ENCODE data around the gene KRT10.
"Not testable (repeated sequence)": the region's sequence is repeated elsewhere in the genome, so short reads cannot be mapped to it uniquely, and the experiment has no call there.

KRT10 gene

GRCh38 chr17:40830085-40830776, 7.8 kb upstream of the KRT10 start:
- DNase-seq = no peak

DNA sequence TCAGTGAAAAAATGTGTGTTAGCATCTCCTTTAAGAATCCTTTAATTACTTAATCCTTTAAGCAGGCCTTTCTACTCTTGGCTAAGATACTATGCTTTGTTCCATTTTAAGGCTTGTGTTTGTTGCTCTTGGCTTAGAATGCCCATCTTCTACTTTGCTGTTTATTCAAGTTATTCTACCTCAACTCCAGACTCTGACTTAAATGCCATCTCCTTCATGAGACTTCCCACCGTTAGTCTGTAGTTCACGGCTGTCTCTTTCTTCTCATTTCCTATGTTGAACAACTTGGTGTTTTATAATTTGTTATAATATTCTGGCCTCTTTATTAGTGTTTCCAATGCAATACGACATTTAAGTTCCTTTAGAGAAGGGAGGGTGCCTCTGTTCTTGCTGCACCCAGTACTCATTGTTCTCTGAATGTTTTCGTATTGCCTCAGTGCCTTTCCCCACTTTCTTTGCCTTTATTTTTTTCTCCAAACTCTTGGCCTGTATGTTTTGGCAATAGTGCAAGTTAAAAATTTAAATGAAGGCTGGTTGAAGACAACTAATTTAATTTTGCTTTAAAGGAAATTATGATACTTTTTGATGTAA, 6.1 kb upstream of the KRT10 start:
- DNase-seq = no peak

GRCh38 chr17:40827746-40828453, 5.5 kb upstream of the KRT10 start:
- no peak for DNase-seq

- DNase-seq = no peak
These were observed 3.2 kb upstream of the KRT10 start for GRCh38 chr17:40825599-40825998.

GRCh38 chr17:40824015-40824832, 1.8 kb upstream of the KRT10 start:
- no peak for DNase-seq

DNA sequence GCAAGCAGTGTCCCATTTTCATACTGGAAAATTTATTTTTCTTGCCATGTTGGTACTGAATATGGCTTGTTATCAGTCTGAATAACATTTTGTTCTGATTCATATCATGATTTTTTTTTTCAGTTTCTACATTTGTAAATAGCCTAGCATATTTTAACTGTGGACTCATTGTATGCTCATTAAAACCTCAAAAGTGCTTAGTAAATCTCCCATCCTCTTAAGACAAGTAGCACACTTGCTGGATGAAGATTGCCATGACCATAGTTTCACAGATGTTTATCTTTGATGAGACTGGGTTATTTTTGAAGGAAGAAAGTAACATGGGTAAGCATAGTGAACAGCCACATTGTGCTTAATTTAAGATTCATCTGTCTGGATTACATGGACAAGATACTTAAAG, 878 bp downstream of the KRT10 start:
- DNase-seq = no peak

DNA sequence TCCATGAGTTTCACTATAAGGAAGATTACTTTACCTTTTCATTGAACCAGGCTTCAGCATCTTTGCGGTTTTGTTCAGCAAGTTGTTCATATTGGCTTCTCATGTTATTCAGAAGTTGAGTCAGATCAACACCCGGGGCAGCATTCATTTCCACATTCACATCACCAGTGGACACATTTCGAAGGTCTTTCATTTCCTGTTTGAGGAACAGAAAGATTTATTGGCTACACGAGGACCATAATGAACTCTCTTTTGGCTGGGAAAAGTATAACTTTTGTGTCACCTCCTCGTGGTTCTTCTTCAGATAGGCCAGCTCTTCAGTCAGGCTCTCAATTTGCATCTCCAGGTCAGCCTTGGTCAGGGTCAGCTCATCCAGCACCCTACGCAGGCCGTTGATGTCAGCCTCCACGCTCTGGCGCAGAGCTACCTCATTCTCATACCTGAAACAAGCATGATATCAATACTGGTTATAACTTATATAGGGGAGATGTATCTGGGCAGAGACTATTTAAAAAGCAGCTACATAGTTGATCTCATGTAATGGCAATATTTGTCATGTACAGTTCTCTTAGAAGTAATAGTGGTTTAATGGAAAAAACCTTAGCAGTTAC, 2.1 kb downstream of the KRT10 start:
- no peak for DNase-seq

DNA sequence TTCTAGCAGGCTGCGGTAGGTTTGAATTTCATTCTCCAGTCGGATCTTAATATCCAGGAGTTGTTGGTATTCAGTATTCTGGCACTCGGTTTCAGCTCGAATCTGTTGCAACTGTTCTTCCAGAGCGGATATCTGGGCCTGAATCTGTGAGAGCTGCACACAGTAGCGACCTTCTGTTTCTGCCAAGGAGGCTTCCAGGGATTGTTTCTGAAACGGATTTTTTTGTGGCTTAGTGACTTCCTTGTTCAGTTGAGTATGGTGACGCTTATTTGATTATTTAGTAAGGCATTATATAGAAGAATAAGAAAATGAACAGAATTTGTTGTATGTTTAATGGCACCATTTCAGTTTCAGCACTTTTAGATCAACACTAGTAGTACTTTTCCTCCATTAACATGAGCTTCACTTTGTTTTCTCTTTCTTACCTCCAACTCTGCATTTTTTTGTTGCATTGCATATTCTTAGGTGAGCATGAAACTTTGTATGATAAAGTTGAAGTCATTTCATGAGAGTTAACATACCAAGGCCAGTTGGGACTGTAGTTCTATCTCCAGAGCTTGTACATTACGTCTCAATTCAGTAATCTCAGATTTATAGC, 2.8 kb downstream of the KRT10 start:
- no peak for DNase-seq

DNA sequence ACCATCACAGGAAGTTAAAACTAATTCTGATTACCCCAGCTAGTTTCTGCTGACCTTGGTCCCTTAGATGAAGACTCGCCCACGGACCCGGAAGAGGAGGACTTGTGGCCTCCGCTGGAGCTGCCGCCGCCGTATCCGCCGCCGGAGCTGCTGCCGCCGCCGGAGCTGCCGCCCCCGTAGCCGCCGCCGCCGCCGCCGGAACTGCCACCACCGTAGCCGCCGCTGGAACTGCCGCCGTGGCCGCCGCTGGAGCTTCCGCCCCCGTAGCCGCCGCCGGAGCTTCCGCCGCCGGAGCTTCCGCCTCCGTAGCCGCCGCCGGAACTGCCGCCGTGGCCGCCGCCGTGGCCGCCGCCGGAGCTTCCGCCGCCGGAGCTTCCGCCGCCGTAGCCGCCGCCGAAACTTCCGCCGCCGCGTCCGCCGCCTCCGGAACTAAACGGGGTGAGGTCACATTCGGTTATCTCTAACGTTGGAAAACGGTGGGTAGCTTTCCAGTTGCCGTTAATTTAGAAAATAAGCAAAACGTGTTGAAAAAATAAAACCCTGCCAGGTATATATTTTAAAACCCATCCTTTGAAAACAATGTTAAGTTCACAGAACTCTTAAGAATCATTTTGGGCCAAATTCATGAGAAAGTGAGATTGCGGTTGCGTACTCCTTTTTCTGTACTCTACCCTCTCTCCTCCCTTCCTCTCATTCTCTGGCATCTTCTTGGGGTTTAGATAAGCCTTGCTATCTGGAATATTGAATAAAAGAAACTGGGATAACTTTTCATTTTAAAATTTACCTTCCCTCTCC, 3.5 kb downstream of the KRT10 start:
- peak; percentile 43 for DNase-seq

DNA sequence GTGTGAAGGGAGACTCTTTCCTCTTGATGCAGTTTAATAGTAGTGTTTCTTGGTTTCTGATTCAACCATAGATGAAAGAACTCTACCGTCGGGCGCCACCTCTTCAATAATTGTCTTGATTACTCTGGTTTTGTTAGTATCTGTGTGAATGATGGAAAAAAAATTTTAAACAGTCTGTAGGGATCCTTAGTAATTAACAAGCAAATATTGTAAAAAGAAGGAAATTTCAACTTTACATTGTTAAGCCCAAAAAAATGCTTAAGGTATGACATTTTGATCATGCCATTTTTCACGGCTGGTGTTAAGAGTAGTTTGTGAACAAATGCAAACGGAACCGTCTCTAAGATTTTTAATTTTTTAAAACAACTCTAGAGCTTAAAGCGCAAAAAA, 4.1 kb downstream of the KRT10 start:
- DNase-seq = no peak

- DNase-seq = no peak
These were observed 5.2 kb downstream of the KRT10 start for GRCh38 chr17:40817103-40817682.

- DNase-seq = no peak
These were observed 5.8 kb downstream of the KRT10 start for GRCh38 chr17:40816569-40816968.

DNA sequence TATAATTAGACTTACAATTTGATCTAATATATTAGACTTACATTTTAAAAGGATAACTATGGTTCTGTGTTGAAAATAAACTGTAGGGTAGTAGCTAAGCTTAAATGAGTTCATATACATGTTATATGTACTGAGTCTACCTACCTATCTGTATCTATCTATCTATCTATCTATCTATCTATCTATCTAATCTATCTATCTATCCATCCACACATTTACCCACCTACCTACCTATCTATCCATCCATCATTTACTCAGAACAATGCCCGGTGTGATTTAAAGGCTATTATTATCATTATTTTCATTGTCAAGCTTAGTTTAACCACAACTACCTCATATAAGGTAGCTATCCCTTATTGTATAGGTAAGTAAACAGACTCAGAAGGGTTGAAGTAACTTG, 7.0 kb downstream of the KRT10 start:
- no peak for DNase-seq

DNA sequence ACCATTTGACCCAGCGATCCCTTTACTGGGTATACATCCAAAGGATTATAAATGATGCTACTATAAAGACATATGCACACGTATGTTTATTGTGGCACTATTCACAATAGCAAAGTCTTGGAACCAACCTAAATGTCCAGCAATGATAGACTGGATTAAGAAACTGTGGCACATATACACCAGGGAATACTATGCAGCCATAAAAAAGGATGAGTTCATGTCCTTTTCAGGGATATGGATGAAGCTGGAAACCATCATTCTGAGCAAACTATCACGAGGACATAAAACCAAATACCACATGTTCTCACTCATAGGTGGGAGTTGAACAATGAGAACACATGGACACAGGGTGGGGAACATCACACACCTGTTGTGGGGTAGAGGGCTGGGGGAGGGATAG, 7.8 kb downstream of the KRT10 start:
- DNase-seq = not testable (repeated sequence)

DNA sequence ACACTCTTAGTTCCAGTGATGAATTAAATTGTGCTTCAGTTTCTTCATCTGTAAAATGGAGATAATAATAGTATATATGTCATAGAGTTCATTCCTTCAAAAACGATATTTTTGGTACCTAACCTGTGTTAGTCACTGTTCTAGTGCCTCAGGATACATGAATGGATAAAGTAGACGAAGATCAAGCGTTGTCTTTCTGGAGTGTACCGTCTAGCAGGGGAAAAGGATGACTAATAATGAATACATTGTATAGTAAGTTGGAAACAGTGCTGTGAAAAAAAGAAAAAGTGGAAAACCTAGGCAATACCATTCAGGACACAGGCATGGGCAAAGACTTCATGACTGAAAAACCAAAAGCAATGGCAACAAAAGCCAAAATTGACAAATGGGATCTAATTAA, 8.6 kb downstream of the KRT10 start:
- peak; percentile 5 for DNase-seq

DNA sequence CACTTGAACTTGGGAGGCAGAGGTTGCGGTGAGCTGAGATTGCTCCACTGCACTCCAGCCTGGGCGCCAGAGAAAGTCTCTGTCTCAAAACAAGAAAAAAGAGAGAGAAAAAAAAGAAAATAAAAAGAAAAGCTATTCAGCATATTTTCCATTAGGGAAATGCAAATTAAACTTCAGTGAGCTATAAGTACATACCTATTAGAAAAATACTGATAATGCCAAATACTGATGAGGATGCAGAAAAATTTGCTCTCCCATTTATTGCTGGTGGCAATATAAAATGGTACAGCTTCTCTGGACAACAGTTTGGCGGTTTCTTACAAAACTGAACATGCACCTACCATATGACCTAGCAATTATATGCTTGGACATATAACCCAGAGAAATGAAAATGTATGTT, 9.8 kb downstream of the KRT10 start:
- DNase-seq = no peak

DNA sequence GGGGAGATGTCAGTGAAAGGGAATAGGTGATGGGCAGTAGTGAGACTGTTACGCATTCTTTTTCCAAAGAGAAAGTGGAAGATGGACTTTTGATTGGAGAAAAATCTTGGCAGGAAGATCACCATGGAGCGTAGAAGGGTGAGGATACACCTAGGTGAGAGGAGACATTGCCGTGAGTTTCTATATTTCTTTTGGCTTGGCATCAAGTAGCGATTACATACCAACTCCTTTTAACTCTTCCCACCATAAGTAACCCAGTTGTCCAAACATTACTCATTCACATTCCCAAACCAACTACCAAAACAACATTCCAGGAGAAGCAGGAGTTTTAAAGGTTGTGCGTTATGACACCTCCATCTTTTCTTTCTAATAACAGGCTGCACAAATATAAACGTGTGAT, 11.9 kb downstream of the KRT10 start:
- no peak for DNase-seq

GRCh38 chr17:40809721-40810421, 12.5 kb downstream of the KRT10 start:
- no peak for DNase-seq

DNA sequence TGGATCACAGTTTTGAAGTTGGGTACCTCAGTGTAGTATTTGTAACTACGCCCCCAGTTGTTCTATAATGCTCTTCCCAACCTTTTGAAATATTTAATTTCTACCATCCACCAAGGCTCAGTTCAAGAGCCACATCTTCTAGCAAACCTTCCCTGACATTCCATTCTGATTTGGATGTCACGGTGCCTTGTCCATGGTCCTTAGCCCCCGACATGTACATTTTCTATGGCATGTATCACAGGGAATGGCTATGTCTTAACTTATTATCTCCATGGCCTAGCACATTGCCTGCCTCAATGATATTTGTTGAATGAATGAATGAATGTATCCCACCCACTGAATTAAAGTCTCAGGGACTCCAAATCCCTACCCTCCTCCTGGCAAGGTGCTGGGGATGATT, 16.3 kb downstream of the KRT10 start:
- DNase-seq = no peak

DNA sequence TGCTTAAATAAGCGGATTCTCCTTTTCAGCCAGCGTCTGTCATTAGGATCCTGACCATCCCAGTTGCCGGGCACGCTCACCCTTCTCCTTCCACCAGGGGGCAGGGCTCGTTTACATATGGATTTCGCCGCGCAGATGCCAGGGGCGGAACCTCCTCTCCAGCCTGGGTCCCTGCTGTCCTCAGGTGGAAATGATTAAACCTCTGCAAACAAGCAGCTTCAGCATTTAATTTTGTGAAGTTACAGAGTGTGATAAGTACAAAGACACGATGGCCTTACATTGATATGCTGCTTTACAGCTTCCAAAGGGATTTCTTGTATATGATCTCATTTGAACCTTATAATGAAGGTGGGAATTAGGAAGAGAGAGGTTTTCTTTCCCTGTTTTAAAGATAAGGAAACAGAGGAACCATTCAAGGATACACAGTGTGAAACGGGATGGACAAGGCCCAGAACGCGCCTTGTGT, 18.8 kb downstream of the KRT10 start:
- peak; percentile 78 for DNase-seq

GRCh38 chr17:40801157-40801556, 21.3 kb downstream of the KRT10 start:
- DNase-seq = no peak
